ENCODE data around the gene TCP10L.

Gene TCP10L

GRCh38 chr21:32525282-32525681 is 60.0 kb downstream of the TCP10L start:
- TF ChIP-seq POLR2AphosphoS5 (IDR thresholded peaks at IDR 0.05; ENCODE audit: low read depth, low read length) (no peak), TAF1 (IDR thresholded peaks at IDR 0.05; ENCODE audit: borderline replicate concordance, insufficient read depth, low read length) (no peak), FOXP2 (optimal IDR thresholded peaks at IDR 0.05; ENCODE audit: borderline replicate concordance, extremely low read depth, extremely low read length, insufficient read depth) (no peak)

DNA sequence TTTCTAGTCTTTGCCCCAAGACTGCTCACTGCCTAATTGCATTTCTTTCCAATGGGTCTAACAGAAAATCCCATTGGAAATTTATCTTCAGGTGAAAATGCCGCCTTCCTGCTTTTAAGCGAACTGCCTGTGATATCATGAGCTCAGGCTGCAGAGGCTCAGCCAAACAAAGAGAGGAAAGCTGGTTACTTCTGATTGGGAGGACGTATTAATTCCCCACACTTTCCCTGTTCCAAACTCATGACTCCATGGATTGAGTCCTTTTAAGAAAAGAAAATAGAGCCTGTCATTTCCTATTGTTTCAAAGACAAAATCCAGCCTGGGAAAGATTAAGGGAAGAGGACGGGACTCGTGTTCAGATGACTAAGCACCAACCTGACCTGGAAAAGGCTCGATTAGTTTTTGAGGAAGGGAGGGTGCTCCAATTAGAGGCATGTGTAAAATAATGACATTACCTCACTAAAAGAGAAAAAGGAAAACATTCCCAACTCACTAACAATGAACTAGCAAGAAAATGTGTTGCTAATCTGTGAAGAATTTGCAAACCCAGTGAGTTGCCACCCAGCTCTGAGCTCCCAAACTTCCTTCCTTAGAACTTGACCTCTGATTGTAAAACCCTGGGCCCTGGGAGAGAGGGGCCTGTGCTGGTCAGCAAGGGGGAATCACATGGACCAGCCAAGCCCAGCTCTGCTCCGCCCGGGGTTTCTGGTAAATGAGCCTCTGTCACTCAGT is 61.2 kb downstream of the TCP10L start:
- TF ChIP-seq POLR2AphosphoS5 (IDR thresholded peaks at IDR 0.05; ENCODE audit: low read depth, low read length) (peak; percentile 45; the same call in 1 of the 2 replicates), TAF1 (IDR thresholded peaks at IDR 0.05; ENCODE audit: borderline replicate concordance, insufficient read depth, low read length) (peak; percentile 52; the same call in 1 of the 2 replicates), SIN3A (IDR thresholded peaks at IDR 0.05; ENCODE audit: borderline replicate concordance, insufficient read depth, low read length) (no peak)
